COLO668 (cell line): ENCODE measurements around the gene ADAMTS2.
"Not testable (repeated sequence)": the region's sequence is repeated elsewhere in the genome, so short reads cannot be mapped to it uniquely, and the experiment has no call there.

Experiments
- DNase-seq: peaks from one replicate; lab custom pipeline; 2025; ENCODE audit not compliant: unreplicated experiment; lab: John Stamatoyannopoulos, UW

Gene ADAMTS2

GRCh38 chr5:179298181-179298993, 46.9 kb downstream of the ADAMTS2 start:
- DNase-seq = no peak

DNA sequence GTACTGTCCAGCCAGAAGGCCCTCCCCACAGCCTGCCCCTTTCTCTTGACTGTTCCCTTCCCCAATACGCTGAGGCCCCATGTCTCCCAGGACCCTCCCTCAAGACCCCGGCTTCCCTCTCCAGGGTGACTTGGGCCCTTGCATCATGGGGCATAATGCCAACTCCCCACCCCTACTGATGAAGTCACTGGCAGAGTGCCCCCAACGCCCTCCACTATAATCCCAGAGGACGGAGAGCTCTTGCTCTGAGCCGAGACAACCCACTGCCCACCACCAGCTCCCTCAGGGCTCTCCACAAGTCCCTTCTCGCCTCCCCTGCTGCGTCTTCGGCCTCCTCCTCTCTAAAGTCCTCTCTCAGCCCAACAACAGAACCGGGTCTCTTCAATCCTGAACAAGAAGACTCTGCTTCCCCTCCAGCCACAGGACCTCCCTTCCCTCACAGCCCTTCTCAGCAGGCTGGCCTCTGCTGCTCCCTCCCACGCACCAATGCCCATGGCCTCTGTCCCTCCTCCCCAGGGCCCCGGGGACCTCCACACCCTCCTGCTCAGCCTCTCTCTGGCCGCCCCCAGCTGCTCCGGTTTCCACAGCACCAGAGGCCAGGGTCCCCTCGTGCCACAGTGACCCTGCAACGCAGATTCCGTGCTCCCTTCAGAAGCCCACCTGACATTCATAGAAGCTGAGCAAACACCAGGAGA, 47.6 kb downstream of the ADAMTS2 start:
- DNase-seq = no peak

- DNase-seq = no peak
These were observed 48.2 kb downstream of the ADAMTS2 start for GRCh38 chr5:179297026-179297425.

DNA sequence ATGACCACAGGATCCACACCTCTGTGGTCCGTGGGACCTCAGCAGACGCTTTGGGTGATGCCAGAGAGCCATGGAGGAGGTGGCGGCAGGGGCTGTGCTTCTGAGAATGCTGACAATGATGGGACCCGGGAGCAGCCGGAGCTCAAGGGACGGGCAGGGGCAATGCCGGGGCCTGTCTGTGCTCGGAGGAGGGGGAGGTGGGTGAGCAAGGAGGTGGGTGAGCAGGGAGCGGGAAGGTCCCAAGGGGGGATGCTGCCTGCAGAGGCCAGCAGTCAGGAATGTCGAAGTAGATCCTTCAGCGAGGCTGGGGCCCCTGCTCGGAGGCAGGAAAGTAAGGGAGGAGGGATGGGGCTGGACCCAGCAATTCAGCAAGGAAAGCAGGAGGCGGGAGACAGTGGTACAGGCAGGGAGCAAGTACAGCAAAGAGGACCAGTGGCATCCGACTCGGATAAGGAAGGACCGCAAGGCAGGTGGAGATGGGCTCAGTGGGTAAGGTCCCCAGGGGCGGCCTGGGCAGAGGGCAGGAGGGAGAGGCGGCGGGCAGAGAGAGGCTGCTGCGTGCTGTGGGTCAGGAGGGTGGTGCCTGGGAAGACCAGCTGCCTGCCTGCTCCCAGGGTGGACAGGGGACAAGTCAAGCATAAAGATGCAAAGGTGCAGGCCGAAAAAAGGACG, 49.0 kb downstream of the ADAMTS2 start:
- no peak for DNase-seq

DNA sequence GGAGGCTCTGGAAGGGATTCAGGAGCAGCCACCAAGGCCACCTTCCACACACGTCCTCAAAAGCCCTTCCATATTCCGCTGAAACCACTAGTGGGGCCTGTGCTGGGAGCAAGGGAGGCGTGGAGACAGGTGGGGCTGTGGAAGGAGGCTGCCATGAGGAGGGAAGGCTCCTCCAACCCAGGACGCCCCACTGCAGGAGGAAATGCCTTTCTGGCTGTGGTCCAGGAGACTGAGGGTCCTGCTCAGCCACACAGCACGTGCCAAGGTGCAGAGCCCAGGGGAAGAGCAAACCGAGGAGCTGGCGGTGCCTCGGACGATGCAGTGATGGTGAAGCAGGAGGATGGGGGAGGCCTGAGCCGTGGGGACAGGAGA, 49.5 kb downstream of the ADAMTS2 start:
- no peak for DNase-seq

GRCh38 chr5:179294891-179295777, 50.1 kb downstream of the ADAMTS2 start:
- no peak for DNase-seq

DNA sequence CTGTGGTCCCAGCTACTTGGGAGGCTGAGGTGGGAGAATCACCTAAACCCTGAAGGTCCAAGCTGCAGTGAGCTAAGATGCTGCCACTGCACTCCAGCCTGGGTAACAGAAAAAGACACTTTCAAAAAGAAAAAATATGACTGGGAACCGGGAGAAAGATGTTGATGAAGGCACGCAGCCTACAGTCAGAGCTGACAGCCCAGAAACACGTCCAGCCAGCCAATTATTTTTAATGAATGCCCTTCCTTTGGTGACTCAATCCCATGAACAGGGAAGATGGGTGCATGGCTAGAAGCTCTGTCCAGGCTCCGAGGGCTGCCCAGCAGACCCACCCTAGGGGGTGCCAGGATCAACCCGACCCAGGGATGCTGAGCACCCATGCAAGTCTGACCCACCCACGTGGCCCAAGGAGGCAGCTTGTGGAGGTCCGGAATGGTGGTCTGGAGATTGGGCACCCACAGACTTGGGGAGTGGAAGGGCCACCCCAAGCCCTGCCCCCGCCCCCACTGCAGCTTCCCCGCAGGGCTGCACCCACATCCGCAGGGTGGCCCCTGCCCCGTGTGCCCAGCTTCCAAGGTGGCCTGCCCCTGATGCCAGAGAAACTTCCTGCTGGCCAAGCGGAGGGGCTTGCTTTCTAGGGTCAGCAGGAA, 51.0 kb downstream of the ADAMTS2 start:
- DNase-seq = no peak

DNA sequence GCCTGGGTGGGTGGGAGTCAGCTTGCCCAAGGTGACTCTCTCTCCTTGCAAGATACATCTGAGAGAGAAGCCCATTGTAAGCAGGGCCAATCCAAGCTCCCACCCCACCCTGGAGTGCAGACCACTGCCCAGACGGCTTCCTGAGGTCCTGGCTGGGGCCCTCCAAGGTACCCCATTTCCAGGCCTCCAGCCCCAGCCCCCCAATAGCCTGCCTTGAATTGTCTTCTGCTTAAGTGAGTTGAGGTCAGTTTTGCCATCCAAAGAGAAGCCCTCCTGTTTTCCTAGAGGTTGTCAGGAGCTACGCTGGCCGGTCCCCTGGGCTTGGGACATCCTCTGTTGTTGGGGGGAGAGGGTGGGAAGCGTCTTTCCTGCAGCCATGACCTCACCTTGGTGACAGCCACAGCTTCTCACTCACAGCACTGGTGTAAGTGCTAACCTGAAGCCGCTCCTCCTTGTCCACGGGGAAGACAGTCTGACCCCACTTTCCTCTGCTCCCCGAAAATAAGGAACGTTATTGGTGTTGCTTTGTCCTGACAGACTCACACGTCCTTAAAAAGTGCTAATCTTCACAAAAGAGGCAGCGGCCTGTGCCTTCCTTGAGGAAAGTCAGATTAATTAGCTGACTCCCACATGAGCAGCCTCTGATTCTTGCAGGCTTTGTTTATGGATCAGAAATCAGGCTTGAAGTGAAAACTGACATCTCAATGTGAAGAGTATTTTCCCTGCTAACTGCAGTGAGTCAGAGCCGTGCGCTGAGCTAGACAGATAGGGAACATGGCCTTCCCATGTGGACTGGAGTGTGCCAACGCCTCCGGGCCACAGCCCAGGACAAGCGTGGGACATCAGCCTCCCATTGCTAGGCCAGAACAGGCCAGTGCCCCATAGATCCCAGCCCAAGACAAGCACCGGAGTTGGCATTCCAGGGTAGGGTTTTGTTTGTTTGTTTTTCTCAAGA, 52.3 kb downstream of the ADAMTS2 start:
- DNase-seq = no peak

- DNase-seq = no peak
These were observed 53.1 kb downstream of the ADAMTS2 start for GRCh38 chr5:179292202-179292601.

DNA sequence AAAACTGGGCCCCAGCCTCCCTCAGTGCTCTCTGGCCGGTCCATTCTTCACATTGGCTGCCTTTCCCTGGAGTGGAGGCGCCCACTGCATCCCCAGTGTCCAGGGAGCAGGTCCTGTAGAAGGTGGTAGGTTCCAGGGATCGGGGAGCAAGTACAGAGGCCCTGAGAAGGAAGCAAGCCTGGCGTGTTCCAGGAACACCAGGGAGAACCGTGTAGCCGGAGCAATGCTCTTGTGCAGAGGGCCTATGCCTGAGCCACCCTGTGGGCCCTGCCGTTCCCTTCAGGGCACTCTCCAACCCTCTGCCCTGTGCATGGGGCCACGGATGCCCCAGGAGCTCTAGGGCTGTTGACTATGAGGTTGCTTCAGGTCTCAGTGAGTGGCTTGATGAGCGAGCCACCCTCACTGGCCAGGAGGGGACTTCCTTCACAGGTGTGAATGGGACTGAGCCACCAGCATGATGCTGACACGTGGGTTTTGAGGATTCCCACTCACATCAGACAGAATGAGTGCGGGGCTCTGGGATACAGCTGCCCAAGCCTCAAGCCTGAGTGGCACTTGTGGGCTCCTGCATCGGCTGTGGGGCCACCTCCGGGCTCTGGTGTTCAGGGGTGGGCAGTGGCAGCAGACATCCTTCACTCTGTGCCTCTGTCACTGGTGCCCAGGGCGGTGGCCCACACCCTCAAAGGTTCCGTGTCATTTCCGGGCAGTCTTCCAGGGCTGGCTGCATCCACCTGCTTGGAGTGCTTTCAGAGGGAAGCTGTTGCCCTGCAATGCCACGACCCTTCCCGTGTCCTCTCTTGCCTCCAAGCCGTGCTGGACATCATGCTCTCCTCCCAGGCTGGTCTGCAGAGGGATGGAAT, 54.4 kb downstream of the ADAMTS2 start:
- DNase-seq = no peak

DNA sequence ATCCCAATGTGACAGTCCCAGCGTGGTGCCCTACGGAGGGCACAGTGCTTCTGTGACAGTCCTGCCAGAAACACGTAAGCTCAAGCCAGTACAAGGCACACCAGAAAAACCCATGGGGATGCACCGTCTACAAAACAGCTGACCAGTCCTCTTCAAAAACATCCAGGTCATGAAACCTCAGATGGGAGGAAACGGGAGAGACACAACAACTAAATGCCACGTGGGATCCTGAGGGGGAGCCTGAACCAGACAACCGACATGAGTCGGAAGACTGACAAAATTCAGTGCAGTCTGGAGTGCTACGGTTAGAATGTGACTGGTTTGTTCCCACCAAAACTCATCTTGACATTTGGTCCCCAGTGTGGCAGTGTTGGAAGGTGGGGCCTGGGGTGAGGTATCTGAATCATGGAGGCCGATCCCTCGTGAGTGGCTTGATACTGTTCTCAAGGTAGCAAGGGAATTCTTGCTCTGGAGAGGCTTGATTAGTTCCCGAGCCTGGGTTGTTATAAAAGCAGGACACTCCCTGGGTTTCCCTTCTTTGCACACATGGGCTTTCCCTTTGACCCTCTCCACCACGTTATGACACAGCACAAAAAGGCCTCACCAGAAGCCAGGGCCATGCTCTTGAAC, 55.4 kb downstream of the ADAMTS2 start:
- DNase-seq = no peak

GRCh38 chr5:179288809-179289185, 56.5 kb downstream of the ADAMTS2 start:
- no peak for DNase-seq

DNA sequence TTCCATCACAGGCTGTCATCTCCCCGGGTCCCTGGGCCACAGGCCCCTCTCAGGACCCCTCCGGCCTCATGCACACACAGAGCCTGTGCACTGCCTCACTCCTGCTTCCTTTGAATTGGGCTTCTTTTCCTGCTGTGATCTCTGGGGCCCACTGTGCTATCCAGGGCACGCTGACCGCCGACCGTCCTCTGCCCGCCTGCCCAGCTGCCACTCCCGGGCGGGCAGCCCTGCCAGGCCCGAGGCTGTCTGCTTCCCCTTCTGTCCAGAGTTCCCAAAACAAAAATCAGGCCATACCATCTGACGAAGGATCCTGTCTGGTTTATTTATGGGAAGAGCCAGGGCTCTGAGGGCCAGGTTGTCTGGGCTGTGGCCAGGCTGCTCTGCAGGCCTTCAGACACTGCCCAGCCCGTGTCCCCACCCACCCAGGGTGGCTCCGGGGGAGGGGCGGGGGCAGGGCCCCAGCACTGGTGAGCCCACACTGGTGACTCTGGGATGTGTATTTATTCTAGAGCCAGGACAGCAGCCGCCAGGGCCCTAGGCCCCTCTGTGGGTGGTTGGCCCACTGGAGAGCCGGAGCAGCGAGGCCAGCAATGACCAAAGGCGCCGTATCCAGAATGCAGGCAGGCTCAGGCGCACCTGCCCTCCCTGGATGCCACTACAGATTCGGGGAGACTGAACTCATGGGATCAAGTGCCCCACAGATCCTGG, 57.0 kb downstream of the ADAMTS2 start:
- no peak for DNase-seq

GRCh38 chr5:179287631-179288030, 57.6 kb downstream of the ADAMTS2 start:
- DNase-seq = no peak

DNA sequence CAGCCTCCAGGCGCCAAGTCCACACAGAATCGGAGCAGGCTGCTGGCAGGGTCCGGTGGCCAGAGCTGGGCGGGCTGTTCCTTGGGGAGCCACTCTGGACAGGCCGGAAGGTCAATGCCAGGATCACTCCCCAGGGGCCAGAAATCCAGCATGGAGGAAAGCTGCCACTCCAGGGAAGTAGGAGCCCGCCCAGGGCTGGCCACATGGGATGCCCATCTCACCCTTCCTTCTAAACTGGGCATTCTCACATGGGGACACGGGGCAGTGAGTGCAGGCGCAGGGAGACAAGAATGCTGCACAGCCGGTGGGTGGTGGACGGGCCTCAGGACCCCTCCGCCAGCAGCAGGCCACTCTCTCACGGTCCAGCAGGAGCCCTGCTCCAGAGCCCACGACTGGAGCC, 58.2 kb downstream of the ADAMTS2 start:
- no peak for DNase-seq

DNA sequence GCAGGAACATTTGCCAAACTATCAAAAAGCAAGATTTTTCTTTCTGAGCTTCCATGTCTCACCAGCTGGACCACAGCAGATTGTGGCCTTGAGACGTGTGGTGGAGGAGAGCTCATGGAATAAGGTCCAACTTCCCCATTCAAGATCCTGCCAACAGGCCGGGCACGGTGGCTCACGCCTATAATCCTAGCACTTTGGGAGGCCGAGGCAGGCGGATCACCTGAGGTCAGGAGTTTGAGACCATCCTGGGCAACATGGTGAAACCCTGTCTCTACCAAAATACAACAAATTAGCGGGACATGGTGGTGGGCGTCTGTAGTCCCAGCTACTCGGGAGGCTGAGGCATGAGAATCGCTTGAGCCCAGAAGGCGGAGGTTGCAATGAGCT, 59.5 kb downstream of the ADAMTS2 start:
- DNase-seq = not testable (repeated sequence)
